HepG2 (cell line): ENCODE results near the gene ZNF117. TPM values are rescaled to one million over a fixed set of nuclear protein-coding genes. Genes with fewer than 3 reads are reported as not detected.

Experiments used
- ATF5 ChIP-seq: sonication (generic); formaldehyde crosslinking; IDR thresholded peaks from 2 replicates; pipeline ENCODE4 v1.4.0; 2020; ENCODE audit warnings: mild to moderate bottlenecking, low read depth, missing genetic modification reagents
- CCAR2 ChIP-seq: fragments of 200-400 bp; formaldehyde crosslinking; optimal IDR thresholded peaks from 2 replicates; pipeline ENCODE3; 2018; ENCODE audit warnings: low read depth, mild to moderate bottlenecking, low read length, moderate library complexity
- CEBPZ ChIP-seq: IDR thresholded peaks from 2 replicates; pipeline ENCODE4 v1.6.1; 2012; ENCODE audit warnings: low read length, improper control_type of control experiment
- ELF1 ChIP-seq: sonication (generic); formaldehyde crosslinking; IDR thresholded peaks from 2 replicates; pipeline ENCODE4 v1.4.0; 2020; ENCODE audit warnings: missing genetic modification reagents
- GPN1 ChIP-seq: sonication (generic); formaldehyde crosslinking; IDR thresholded peaks from 2 replicates; pipeline ENCODE4 v1.5.1; 2020; ENCODE audit warnings: missing genetic modification reagents, borderline replicate concordance
- REL ChIP-seq: sonication (generic); formaldehyde crosslinking; conservative IDR thresholded peaks from 2 replicates; pipeline ENCODE4 v1.8.0; 2022; ENCODE audit warnings: mild to moderate bottlenecking, missing genetic modification reagents, moderate library complexity
- SRF ChIP-seq: IDR thresholded peaks from 2 replicates; pipeline ENCODE4 v1.6.1; 2011; ENCODE audit warnings: mild to moderate bottlenecking, low read depth, low read length, moderate library complexity
- TAF15 ChIP-seq: fragments of 200-400 bp; formaldehyde crosslinking; IDR thresholded peaks from one replicate; pipeline ENCODE4 v1.6.1; 2018; ENCODE audit warnings: mild to moderate bottlenecking, low read depth, low read length; ENCODE audit not compliant: poor library complexity, severe bottlenecking
- TGIF2 ChIP-seq: IDR thresholded peaks from 2 replicates; pipeline ENCODE4 v1.6.1; 2016; ENCODE audit warnings: control low read depth, missing compliant biosample characterization
- ZBTB7A ChIP-seq: sonication (generic); formaldehyde crosslinking; IDR thresholded peaks from 2 replicates; pipeline ENCODE4 v1.8.0; 2022; ENCODE audit warnings: mild to moderate bottlenecking, missing genetic modification reagents
- ZNF432 ChIP-seq: sonication (generic); formaldehyde crosslinking; IDR thresholded peaks from 2 replicates; pipeline ENCODE4 v1.5.0; 2020; ENCODE audit warnings: missing genetic modification reagents, mild to moderate bottlenecking, borderline replicate concordance
- ZNF629 ChIP-seq: sonication (generic); formaldehyde crosslinking; conservative IDR thresholded peaks from 2 replicates; pipeline ENCODE4 v1.5.0; 2020; ENCODE audit warnings: missing genetic modification reagents
- ZNF768 ChIP-seq: sonication (generic); formaldehyde crosslinking; IDR thresholded peaks from 2 replicates; pipeline ENCODE4 v1.4.0; 2020; ENCODE audit warnings: missing genetic modification reagents
- ZNF790 ChIP-seq: sonication (generic); formaldehyde crosslinking; IDR thresholded peaks from 2 replicates; pipeline ENCODE4 v1.8.0; 2022; ENCODE audit warnings: missing genetic modification reagents, mild to moderate bottlenecking, borderline replicate concordance
- polyA plus RNA-seq, 8 experiments: library from polyadenylated mRNA; depleted of rRNA in 3 of 8; stranded (reverse) in 7 of 8; unstranded in 1 of 8; fragments of >200 nt; fragmentation: Illumina TruSeq in 4 of 8; extraction: Trizol in 4 of 8; gene quantifications; 2 replicates each; pipeline versions ENCODE4 v1.2.1 to v1.2.3, GENCODE V29; 2011 to 2016; ENCODE audit warnings: low read depth in 4 of 8, missing spikeins in 1 of 8, mixed read lengths in 1 of 8; ENCODE audit not compliant: insufficient read depth in 1 of 8
- total RNA-seq, 5 experiments: library from RNA; depleted of rRNA; stranded (reverse); fragments of >200 nt; fragmentation: Illumina TruSeq; extraction: Trizol; gene quantifications; 2 replicates each; pipeline ENCODE4 v1.2.3, GENCODE V29; 2016; ENCODE audit warnings: low read depth in 1 of 5
- TF ChIP-seq, protein P1 (sequence below): sonication (generic); formaldehyde crosslinking; IDR thresholded peaks from 2 replicates; pipeline ENCODE4 v1.4.0; 2020; ENCODE audit warnings: missing genetic modification reagents
- TF ChIP-seq, protein P2 (sequence below): sonication (generic); formaldehyde crosslinking; IDR thresholded peaks from 2 replicates; pipeline ENCODE4 v1.4.0; 2020; ENCODE audit warnings: low read depth, mild to moderate bottlenecking, missing genetic modification reagents
- TF ChIP-seq, protein P3 (sequence below): sonication (generic); formaldehyde crosslinking; IDR thresholded peaks from 2 replicates; pipeline ENCODE4 v1.5.1; 2020; ENCODE audit warnings: mild to moderate bottlenecking, moderate library complexity, missing genetic modification reagents
- TF ChIP-seq, protein P4 (sequence below): sonication (generic); formaldehyde crosslinking; conservative IDR thresholded peaks from 2 replicates; pipeline ENCODE4 v1.4.0; 2020; ENCODE audit warnings: mild to moderate bottlenecking, missing genetic modification reagents, moderate library complexity

ZNF117 gene
- total and polyA plus RNA-seq, 2 of the 13 experiments (the other 11 are each of a cell fraction or from before 2014, with no cell fraction given) = 6.6 to 20.0 TPM

DNA sequence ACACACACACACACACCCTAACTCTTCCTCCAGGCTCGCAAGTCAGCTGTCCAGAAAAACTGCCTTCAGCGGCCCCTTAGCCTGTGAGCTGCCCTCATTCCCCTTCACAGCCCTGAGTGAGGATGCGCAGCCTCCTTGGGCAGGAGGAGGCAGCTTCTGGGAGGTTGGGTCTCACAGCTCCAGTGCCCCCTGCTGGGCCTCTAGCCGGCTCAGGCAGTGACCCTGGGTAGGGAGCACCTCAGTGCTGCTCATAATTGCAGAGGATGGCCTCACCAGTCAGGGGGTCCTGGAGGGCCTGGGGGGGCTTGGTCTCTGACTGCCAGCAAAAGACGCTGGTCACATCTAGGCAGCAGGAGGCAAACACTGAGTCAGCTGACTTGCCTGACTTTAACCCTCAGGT, 44.1 kb downstream of the ZNF117 start (continued):
- TF ChIP-seq ZNF790 = no peak
- TF ChIP-seq, protein P1, sequence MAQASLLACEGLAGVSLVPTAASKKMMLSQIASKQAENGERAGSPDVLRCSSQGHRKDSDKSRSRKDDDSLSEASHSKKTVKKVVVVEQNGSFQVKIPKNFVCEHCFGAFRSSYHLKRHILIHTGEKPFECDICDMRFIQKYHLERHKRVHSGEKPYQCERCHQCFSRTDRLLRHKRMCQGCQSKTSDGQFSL (CRISPR knock-in tag) = no peak
- peak; percentile 40; the same call in 1 of the 2 replicates for TF ChIP-seq ZBTB7A (CRISPR knock-in tag)
- TF ChIP-seq ATF5 (CRISPR knock-in tag) = no peak
- TF ChIP-seq SRF = no peak
- no peak for TF ChIP-seq CEBPZ
- no peak for TF ChIP-seq ELF1 (CRISPR knock-in tag)
- TF ChIP-seq TAF15 = no peak
- TF ChIP-seq, protein P2, sequence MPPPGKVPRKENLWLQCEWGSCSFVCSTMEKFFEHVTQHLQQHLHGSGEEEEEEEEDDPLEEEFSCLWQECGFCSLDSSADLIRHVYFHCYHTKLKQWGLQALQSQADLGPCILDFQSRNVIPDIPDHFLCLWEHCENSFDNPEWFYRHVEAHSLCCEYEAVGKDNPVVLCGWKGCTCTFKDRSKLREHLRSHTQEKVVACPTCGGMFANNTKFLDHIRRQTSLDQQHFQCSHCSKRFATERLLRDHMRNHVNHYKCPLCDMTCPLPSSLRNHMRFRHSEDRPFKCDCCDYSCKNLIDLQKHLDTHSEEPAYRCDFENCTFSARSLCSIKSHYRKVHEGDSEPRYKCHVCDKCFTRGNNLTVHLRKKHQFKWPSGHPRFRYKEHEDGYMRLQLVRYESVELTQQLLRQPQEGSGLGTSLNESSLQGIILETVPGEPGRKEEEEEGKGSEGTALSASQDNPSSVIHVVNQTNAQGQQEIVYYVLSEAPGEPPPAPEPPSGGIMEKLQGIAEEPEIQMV (CRISPR knock-in tag) = no peak
- TF ChIP-seq ZNF768 (CRISPR knock-in tag) = no peak
- no peak for TF ChIP-seq GPN1 (CRISPR knock-in tag)
- no peak for TF ChIP-seq ZNF432 (CRISPR knock-in tag)
- TF ChIP-seq, protein P3, sequence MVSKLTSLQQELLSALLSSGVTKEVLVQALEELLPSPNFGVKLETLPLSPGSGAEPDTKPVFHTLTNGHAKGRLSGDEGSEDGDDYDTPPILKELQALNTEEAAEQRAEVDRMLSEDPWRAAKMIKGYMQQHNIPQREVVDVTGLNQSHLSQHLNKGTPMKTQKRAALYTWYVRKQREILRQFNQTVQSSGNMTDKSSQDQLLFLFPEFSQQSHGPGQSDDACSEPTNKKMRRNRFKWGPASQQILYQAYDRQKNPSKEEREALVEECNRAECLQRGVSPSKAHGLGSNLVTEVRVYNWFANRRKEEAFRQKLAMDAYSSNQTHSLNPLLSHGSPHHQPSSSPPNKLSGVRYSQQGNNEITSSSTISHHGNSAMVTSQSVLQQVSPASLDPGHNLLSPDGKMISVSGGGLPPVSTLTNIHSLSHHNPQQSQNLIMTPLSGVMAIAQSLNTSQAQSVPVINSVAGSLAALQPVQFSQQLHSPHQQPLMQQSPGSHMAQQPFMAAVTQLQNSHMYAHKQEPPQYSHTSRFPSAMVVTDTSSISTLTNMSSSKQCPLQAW = no peak
- TF ChIP-seq CCAR2 = no peak
- TF ChIP-seq, protein P4, sequence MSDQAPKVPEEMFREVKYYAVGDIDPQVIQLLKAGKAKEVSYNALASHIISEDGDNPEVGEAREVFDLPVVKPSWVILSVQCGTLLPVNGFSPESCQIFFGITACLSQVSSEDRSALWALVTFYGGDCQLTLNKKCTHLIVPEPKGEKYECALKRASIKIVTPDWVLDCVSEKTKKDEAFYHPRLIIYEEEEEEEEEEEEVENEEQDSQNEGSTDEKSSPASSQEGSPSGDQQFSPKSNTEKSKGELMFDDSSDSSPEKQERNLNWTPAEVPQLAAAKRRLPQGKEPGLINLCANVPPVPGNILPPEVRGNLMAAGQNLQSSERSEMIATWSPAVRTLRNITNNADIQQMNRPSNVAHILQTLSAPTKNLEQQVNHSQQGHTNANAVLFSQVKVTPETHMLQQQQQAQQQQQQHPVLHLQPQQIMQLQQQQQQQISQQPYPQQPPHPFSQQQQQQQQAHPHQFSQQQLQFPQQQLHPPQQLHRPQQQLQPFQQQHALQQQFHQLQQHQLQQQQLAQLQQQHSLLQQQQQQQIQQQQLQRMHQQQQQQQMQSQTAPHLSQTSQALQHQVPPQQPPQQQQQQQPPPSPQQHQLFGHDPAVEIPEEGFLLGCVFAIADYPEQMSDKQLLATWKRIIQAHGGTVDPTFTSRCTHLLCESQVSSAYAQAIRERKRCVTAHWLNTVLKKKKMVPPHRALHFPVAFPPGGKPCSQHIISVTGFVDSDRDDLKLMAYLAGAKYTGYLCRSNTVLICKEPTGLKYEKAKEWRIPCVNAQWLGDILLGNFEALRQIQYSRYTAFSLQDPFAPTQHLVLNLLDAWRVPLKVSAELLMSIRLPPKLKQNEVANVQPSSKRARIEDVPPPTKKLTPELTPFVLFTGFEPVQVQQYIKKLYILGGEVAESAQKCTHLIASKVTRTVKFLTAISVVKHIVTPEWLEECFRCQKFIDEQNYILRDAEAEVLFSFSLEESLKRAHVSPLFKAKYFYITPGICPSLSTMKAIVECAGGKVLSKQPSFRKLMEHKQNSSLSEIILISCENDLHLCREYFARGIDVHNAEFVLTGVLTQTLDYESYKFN (CRISPR knock-in tag) = no peak
- TF ChIP-seq REL (CRISPR knock-in tag) = no peak
- TF ChIP-seq ZNF629 = no peak
- no peak for TF ChIP-seq TGIF2
